ENCODE data around the gene SDS. TPM values are rescaled to one million over a fixed set of nuclear protein-coding genes. Genes with fewer than 3 reads are reported as not detected.

SDS gene
- polyA plus RNA-seq, 3 donors: 0.89 to 2.3 (median 1.1) TPM

DNA sequence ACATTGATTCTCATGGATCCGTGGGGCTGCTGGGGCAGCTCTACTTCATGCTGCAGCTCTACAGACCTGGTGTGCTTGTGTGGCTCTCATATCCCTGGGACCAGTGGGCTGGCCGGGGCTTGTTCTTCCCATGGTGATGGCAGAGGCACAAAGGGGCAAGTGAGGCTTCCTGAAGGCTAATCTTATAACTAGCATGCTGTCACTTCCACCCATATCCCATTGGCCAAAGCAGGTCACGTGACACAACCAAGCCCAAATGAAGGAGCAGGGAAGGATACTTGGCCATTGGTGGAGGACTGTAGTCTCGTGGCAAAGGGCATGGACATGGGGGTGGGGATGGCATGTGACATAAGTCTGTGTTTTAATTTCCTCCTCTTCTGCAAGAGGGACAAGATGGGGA lies 35.4 kb downstream of the SDS start:
- no peaks in the 10 kb centered on the region for H3K9me3 ChIP-seq (replicated peaks in 1 of 2; ENCODE audit: control insufficient read depth in 1 of 2, insufficient read depth in 1 of 2, low read length in 2 of 2)
- H3K4me3 ChIP-seq (replicated peaks in 1 of 3; ENCODE audit: low read depth in 2 of 3, low read length in 3 of 3): no peak overlapping the region
- no peak for DNase-seq
- no peak overlapping the region for H3K27ac ChIP-seq (ENCODE audit: low read depth in 1 of 2, low read length in 2 of 2)
- H3K79me2 ChIP-seq (ENCODE audit: insufficient read depth, low read length): no peaks in the 10 kb centered on the region
- 100% methylated on average over 1 of the region's 4 CpGs for WGBS (ENCODE audit: insufficient coverage)
- H3K27me3 Mint-ChIP-seq (ENCODE audit: low read depth in 3 of 3): peaks cover 0 to 4% (median 0%) of the 10 kb centered on the region in 3 donors
- peaks cover 30% of the 10 kb centered on the region for H3K4me1 Mint-ChIP-seq
- H3K4me1 ChIP-seq (ENCODE audit: control insufficient read depth in 1 of 2, insufficient read depth in 2 of 2, low read length in 2 of 2): peaks cover 11 to 14% of the 10 kb centered on the region in 2 donors
- TF ChIP-seq, protein P1, sequence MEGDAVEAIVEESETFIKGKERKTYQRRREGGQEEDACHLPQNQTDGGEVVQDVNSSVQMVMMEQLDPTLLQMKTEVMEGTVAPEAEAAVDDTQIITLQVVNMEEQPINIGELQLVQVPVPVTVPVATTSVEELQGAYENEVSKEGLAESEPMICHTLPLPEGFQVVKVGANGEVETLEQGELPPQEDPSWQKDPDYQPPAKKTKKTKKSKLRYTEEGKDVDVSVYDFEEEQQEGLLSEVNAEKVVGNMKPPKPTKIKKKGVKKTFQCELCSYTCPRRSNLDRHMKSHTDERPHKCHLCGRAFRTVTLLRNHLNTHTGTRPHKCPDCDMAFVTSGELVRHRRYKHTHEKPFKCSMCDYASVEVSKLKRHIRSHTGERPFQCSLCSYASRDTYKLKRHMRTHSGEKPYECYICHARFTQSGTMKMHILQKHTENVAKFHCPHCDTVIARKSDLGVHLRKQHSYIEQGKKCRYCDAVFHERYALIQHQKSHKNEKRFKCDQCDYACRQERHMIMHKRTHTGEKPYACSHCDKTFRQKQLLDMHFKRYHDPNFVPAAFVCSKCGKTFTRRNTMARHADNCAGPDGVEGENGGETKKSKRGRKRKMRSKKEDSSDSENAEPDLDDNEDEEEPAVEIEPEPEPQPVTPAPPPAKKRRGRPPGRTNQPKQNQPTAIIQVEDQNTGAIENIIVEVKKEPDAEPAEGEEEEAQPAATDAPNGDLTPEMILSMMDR (IDR thresholded peaks at IDR 0.05): no peak
- H3K9me3 Mint-ChIP-seq: peaks cover 0 to 2% (median 0%) of the 10 kb centered on the region in 7 donors
- no peak overlapping the region for H3K9ac ChIP-seq (ENCODE audit: insufficient read depth, low read length, poor library complexity, severe bottlenecking)
- peak overlapping the region in 2 of 7 donors; percentile 42 to 47 for H3K27ac Mint-ChIP-seq
- H3K36me3 ChIP-seq (replicated peaks in 1 of 2; ENCODE audit: control insufficient read depth in 1 of 2, insufficient read depth in 2 of 2, low read length in 2 of 2): peaks cover 8 to 27% of the 10 kb centered on the region in 2 donors
- H3K4me2 ChIP-seq (replicated peaks; ENCODE audit: extremely low read depth, low read length, poor library complexity, severe bottlenecking): no peak overlapping the region
- intact Hi-C loops (cut with micrococcal nuclease): no loop called here
- peaks cover 20% of the 10 kb centered on the region for H4K20me1 ChIP-seq (ENCODE audit: insufficient read depth, low read length)
- H3K27me3 ChIP-seq (ENCODE audit: control insufficient read depth in 2 of 2, insufficient read depth in 2 of 2, low read length in 2 of 2): no peaks in the 10 kb centered on the region
- H3K36me3 Mint-ChIP-seq: peaks cover 44 to 54% of the 10 kb centered on the region in 2 donors
- no peak overlapping the region for H2AFZ ChIP-seq (ENCODE audit: insufficient read depth, low read depth, low read length, poor library complexity, severe bottlenecking)
- H3K4me3 Mint-ChIP-seq: no peak overlapping the region

DNA sequence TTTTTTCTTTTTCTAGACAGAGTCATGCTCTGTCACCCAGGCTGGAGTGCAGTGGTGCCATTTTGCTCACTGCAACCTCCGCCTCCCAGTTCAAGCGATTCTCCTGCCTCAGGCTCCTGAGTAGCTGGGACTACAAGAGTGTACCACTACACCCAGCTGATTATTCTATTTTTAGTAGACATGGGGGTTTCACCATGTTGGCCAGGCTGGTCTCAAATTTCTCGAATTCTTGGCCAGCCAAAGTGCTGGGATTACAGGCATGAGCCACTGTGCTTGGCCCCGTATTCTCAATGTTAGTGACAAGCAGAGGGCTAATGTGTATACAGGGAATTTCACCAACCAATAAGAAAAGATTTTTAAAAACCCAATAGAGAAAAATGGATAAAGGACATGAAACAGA lies 36.9 kb downstream of the SDS start:
- TF ChIP-seq, protein P1 (IDR thresholded peaks at IDR 0.05): no peak
- Histone ChIP-seq H3K9ac (ENCODE audit: insufficient read depth, low read length, poor library complexity, severe bottlenecking) (no peak overlapping the region), H3K27ac (ENCODE audit: low read depth in 1 of 2, low read length in 2 of 2) (no peak overlapping the region), H3K27me3 (ENCODE audit: control insufficient read depth in 2 of 2, insufficient read depth in 2 of 2, low read length in 2 of 2) (no peaks in the 10 kb centered on the region), H2AFZ (ENCODE audit: insufficient read depth, low read depth, low read length, poor library complexity, severe bottlenecking) (no peak overlapping the region), H3K36me3 (replicated peaks in 1 of 2; ENCODE audit: control insufficient read depth in 1 of 2, insufficient read depth in 2 of 2, low read length in 2 of 2) (peaks cover 0 to 17% of the 10 kb centered on the region in 2 donors), H3K4me3 (replicated peaks in 1 of 3; ENCODE audit: low read depth in 2 of 3, low read length in 3 of 3) (no peak overlapping the region), H3K79me2 (ENCODE audit: insufficient read depth, low read length) (no peaks in the 10 kb centered on the region), H3K9me3 (replicated peaks in 1 of 2; ENCODE audit: control insufficient read depth in 1 of 2, insufficient read depth in 1 of 2, low read length in 2 of 2) (no peaks in the 10 kb centered on the region), H3K4me2 (replicated peaks; ENCODE audit: extremely low read depth, low read length, poor library complexity, severe bottlenecking) (no peak overlapping the region), H3K4me1 (ENCODE audit: control insufficient read depth in 1 of 2, insufficient read depth in 2 of 2, low read length in 2 of 2) (peaks cover 18 to 21% of the 10 kb centered on the region in 2 donors), H4K20me1 (ENCODE audit: insufficient read depth, low read length) (peaks cover 13% of the 10 kb centered on the region)
- Mint-ChIP-seq H3K4me3 (no peak overlapping the region), H3K4me1 (peaks cover 37% of the 10 kb centered on the region), H3K27ac (no peak overlapping the region), H3K27me3 (ENCODE audit: low read depth in 3 of 3) (peaks cover 0 to 4% (median 0%) of the 10 kb centered on the region in 3 donors), H3K36me3 (peaks cover 35 to 47% of the 10 kb centered on the region in 2 donors), H3K9me3 (peaks cover 0 to 2% (median 0%) of the 10 kb centered on the region in 7 donors)
- WGBS (ENCODE audit: insufficient coverage): no CpG with 5 or more reads among the region's 4 CpGs
- no peak for DNase-seq
- intact Hi-C loops (cut with micrococcal nuclease): no loop called here

All from CD14-positive monocyte (primary cell).